T1000 (cell line): ENCODE measurements around the gene NETO1.

Source experiments
- DNase-seq: peaks from one replicate; lab custom pipeline; 2025; ENCODE audit warnings: mixed read lengths; lab: John Stamatoyannopoulos, UW

The NETO1 gene

DNA sequence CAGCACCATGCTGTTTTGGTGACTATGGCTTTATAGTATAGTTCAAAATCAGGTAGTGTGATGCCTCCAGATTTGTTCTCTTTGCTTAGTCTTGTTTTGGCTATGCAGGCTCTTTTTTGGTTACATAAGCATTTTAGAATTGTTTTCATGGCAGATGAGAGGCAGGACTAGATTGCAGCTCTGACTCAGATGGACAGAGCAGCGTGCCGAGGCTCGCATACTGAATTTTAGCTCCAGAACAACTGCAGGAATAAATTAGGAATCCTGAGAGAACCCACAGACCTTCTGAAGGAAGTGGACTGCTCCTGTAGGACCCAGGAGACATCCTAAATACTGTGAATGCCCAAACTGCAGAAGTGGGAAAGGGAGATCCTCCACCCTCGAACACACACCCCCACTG, 141.6 kb downstream of the NETO1 start:
- DNase-seq, result no peak

DNA sequence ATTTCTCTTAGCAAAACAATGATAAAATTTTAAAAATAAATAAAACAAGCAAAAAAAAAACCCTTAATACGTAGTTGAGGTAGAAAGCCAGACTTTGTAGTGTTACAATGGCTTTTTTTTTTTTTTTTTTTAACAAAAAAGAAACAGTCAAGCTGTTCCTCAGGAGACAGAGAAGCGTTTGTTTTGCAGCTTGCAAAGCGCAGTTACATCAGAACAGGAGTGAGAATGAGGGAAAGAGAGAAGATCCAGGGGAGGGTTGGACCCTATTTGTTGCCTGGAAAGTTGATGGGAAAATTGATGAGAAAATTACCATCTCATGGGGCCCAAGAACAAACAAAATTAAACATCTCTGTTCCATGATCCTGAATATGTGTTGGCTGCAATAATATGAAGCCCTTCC, 146.5 kb downstream of the NETO1 start:
- DNase-seq, result no peak

DNA sequence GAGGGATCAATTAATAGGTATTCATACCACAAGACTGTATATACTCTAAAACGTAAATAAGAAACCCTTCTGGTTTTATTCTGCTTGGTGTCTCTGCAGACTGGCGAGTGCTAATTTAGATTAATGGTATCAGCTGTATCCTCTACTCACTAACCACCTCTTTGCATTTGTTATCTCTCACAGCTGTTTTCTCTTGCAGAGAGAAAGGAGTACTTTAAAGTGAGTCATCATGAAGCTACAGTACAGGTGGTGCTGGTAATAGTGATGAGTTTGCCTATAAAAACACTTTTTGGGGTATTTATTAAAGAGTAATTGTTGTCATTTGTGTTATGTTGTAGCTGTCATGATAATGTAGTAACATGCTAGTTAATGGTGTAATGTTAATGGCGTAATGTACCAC, 147.7 kb downstream of the NETO1 start:
- no peak for DNase-seq

DNA sequence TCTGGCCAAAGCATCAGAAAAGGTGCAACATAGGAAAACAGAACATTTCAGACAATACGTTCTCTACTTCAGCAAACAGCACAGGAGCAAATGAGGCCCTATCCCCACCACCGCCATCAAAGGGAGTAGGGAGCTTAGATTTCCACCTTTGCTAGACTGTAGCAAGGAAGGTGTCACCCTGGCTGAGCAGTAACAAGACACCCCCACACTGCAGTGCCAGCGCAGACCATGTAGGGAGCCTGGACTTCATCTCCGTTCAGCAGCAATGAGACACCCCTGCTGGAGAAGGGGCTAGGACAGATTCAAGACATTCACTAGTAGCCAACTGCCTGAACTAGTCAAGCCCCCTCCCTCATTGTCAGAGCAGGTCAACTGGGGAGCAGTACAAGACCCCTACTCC, 163.6 kb downstream of the NETO1 start:
- no peak for DNase-seq

DNA sequence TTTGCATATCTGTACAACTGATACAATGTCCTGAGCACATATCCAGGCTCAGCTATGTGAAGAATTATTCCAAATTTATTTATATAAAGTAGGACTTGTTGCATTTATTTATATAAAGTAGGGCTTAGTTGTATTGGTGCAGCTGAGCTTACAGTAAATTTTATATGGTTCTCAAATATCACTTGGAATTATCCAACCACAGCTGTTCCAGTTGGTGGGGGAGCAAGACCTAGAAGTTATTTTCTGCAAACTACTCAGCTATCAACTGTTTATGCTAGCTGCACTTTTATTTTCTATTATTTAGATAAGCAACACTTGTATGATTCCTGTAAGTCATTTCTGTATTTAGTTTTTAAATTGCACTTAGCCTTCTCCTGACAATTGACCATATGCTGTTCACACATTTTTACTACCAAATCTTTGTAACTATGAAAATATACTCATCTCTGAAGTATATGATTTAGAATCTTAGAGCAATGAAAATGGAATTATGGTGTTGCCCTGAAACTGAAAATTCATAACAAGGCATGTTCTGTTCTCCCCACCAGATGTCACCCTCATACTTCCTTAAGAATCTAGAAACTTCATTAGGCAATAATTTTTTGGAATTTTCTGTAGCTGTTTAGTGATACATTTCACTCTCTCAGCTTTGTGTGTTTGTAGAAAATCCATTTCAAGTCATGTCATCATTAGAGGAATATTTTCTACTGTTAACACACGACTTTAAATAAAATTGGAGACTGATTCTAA, 166.7 kb downstream of the NETO1 start:
- DNase-seq, result no peak

DNA sequence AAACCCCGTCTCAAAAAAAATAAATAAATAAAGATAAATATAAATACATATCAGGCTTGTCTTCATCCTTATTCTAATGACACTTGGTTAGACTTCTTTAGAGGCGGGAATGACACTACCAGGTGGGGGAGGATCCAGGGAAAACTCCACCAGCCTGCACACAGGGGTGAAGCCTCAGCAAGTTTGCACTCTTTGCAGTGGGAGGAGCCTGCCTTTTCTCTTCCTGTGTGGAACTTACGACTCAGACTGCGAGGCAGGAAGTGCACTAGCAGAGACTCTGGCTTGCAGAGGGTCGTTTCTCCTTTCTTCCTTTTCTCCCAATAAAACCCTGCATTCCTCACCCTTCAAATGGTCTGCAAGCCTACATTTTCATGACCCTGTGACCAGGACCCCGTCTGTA, 170.1 kb downstream of the NETO1 start:
- no peak for DNase-seq

DNA sequence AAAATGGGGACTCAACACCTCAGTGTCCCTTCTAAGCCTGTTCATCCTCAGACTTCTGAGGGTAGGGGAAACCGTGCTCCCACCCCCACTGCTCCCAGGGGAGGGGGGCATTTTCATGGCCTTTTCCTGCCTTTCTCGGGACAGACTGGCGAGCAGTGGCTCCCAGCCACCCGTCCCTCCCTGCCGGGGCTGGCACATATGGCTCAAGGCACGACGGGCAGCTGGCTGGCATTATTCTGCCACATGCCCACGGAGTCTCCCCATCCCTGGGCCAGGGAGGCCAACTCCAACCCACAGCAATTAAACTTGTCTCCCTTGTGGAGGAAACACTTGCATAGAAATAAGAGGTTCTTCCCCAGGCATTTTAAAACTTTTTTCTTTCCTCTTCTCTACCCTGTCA, 175.2 kb downstream of the NETO1 start:
- DNase-seq, result no peak
